ENCODE measurements around the gene IL17C. TPM values are rescaled to one million over a fixed set of nuclear protein-coding genes. Genes with fewer than 3 reads are reported as not detected.
"Not testable (repeated sequence)": the region's sequence is repeated elsewhere in the genome, so short reads cannot be mapped to it uniquely, and the experiment has no call there.

Gene IL17C
- total RNA-seq, 4 donors from 2014 or later = not detected

- ATAC-seq = no peak
- no peaks in the 10 kb centered on the region for H3K9me3 ChIP-seq
- H3K4me1 ChIP-seq = no peaks in the 10 kb centered on the region
- H3K27ac ChIP-seq = no peak overlapping the region
- peaks cover 0 to 99% of the 10 kb centered on the region in 2 donors for H3K36me3 ChIP-seq
- no peak overlapping the region for H3K4me3 ChIP-seq
- TF ChIP-seq, protein P1, sequence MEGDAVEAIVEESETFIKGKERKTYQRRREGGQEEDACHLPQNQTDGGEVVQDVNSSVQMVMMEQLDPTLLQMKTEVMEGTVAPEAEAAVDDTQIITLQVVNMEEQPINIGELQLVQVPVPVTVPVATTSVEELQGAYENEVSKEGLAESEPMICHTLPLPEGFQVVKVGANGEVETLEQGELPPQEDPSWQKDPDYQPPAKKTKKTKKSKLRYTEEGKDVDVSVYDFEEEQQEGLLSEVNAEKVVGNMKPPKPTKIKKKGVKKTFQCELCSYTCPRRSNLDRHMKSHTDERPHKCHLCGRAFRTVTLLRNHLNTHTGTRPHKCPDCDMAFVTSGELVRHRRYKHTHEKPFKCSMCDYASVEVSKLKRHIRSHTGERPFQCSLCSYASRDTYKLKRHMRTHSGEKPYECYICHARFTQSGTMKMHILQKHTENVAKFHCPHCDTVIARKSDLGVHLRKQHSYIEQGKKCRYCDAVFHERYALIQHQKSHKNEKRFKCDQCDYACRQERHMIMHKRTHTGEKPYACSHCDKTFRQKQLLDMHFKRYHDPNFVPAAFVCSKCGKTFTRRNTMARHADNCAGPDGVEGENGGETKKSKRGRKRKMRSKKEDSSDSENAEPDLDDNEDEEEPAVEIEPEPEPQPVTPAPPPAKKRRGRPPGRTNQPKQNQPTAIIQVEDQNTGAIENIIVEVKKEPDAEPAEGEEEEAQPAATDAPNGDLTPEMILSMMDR (IDR thresholded peaks at IDR 0.05) = no peak
- TF ChIP-seq EP300 (IDR thresholded peaks at IDR 0.05) = no peak
- 60 to 83% methylated on average over 3 to 6 of the region's 6 CpGs for WGBS, 2 donors (ENCODE audit: low coverage in 1 of 2)
- no peaks in the 10 kb centered on the region for H3K27me3 ChIP-seq
Observed at GRCh38 chr16:88608076-88608475, 30.3 kb upstream of the IL17C start.

DNA sequence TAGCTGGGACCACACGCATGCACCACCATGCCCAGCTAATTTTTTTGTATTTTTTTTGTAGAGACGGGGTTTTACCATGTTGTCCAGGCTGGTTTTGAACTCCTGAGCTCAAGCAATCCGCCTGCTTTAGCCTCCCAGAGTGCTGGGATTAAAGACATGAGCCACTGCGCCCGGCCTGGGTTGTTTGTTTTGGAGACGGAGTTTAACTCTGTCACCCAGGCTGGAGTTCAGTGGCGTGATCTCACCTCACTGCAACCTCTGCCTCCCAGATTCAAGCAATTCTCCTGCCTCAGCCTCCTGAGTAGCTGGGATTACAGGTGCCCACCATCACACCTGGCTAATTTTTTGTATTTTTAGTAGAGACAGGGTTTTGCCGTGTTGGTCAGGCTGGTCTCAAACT is 28.9 kb upstream of the IL17C start:
- not testable (repeated sequence) for ATAC-seq, H3K27ac ChIP-seq, H3K4me3 ChIP-seq, H3K9me3 ChIP-seq, H3K4me1 ChIP-seq, H3K27me3 ChIP-seq
- peaks cover 0 to 98% of the 10 kb centered on the region in 2 donors for H3K36me3 ChIP-seq
- WGBS, 2 donors (ENCODE audit: low coverage in 1 of 2) = 96 to 98% methylated on average over 4 to 7 of the region's 8 CpGs

DNA sequence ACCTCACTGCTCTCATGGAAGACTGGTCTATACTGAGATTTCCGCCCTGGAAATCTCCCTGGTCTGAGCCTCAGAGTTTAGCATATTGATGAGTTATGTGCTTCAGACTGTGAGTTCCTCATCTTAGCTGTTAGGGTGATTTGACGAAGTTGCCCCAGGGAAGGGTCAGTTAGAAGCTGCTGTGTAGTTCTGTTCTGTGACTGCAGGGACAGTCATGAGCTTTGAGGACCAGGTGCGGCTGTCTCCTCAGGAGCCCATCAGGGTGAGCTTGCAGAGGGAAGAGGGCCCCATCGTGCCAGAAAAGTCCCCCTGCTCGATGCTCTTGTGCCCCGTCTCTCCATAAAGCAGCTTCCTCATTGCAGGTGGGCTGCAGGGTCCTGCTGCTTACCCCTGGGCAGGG is 28.3 kb upstream of the IL17C start:
- peaks cover 0 to 98% of the 10 kb centered on the region in 2 donors for H3K36me3 ChIP-seq
- H3K4me1 ChIP-seq = no peaks in the 10 kb centered on the region
- no peaks in the 10 kb centered on the region for H3K27me3 ChIP-seq
- H3K9me3 ChIP-seq = no peaks in the 10 kb centered on the region
- no peak for TF ChIP-seq EP300 (IDR thresholded peaks at IDR 0.05)
- H3K4me3 ChIP-seq = no peak overlapping the region
- no peak overlapping the region for H3K27ac ChIP-seq
- no CpG with 5 or more reads among the region's 6 CpGs for WGBS, 2 donors (ENCODE audit: low coverage in 1 of 2)
- ATAC-seq = no peak

GRCh38 chr16:88610909-88611812 is 27.2 kb upstream of the IL17C start:
- Histone ChIP-seq H3K36me3 (peaks cover 0 to 98% of the 10 kb centered on the region in 2 donors), H3K4me1 (peaks cover 0 to 6% (median 0%) of the 10 kb centered on the region in 3 donors), H3K9me3 (no peaks in the 10 kb centered on the region), H3K4me3 (no peak overlapping the region), H3K27me3 (no peaks in the 10 kb centered on the region), H3K27ac (no peak overlapping the region)
- no peak for ATAC-seq
- TF ChIP-seq POLR2AphosphoS5 (IDR thresholded peaks at IDR 0.05) (no peak), EP300 (IDR thresholded peaks at IDR 0.05) (no peak), POLR2A (IDR thresholded peaks at IDR 0.05) (no peak)
- TF ChIP-seq, protein P1 (IDR thresholded peaks at IDR 0.05) = no peak
- 74 to 80% methylated on average over 13 to 46 of the region's 49 CpGs for WGBS, 2 donors (ENCODE audit: low coverage in 1 of 2)

GRCh38 chr16:88613293-88613692 is 25.1 kb upstream of the IL17C start:
- H3K9me3 ChIP-seq = no peaks in the 10 kb centered on the region
- no peak overlapping the region for H3K4me3 ChIP-seq
- no peaks in the 10 kb centered on the region for H3K27me3 ChIP-seq
- no peak for TF ChIP-seq EP300 (IDR thresholded peaks at IDR 0.05)
- no peak for TF ChIP-seq POLR2A (IDR thresholded peaks at IDR 0.05)
- no peak for TF ChIP-seq POLR2AphosphoS5 (IDR thresholded peaks at IDR 0.05)
- TF ChIP-seq, protein P1 (IDR thresholded peaks at IDR 0.05) = no peak
- H3K36me3 ChIP-seq = peaks cover 0 to 98% of the 10 kb centered on the region in 2 donors
- peaks cover 0 to 6% (median 0%) of the 10 kb centered on the region in 3 donors for H3K4me1 ChIP-seq
- no peak overlapping the region for H3K27ac ChIP-seq
- no peak for ATAC-seq
- WGBS, 2 donors (ENCODE audit: low coverage in 1 of 2) = 68 to 74% methylated on average over 5 to 8 of the region's 10 CpGs
